OCI-M1 (cell line): ENCODE data around the gene ST14.
"Not testable (repeated sequence)": the region's sequence is repeated elsewhere in the genome, so short reads cannot be mapped to it uniquely, and the experiment has no call there.

ENCODE experiments used
- DNase-seq: peaks from one replicate; lab custom pipeline; 2025; lab: John Stamatoyannopoulos, UW

ST14 gene

DNA sequence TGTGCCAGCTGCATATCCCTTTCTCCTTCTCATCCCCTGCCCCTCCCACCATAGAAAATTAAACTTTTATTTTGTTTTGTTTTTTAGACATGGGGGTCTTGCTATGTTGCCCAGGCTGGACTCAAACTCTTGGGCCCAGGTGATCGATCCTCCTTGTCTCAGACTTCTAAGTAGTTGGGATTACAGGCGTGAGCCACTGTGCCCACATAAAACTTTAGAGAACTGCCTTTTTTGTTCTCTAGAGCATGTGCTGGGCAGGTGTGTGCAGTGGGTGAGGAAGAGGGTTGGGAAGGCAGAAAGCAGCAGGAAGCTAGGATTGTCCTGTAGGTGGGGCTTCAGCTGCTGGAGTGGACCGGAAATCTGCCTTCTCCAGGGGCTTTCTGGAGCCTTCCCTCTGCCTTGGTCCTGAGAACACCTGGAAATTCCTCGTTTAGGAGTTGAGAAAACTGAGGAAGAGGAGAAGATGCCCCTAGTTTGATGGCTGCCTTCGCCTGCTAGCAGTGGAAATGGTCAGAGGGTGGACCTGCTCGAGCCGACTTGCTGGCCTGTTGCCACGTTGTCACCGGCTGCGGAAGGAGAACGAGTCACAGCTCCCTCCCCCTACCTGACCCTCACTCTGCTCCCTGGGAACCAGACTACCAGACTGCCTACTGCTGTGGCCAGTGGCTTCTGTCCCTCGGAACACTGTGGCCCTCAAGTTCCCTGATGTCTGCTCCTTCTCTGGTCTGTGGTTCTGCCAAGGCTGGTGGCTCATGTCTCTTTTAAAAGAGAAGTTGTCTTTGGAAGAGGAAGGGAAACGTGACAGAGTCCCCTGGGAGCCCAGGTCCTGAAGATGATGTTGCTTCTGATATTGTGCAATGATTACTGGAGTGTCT is 4.0 kb downstream of the ST14 start:
- DNase-seq, result peak; percentile 25

- DNase-seq, result no peak
These were observed 4.6 kb downstream of the ST14 start for GRCh38 chr11:130164221-130164570.

DNA sequence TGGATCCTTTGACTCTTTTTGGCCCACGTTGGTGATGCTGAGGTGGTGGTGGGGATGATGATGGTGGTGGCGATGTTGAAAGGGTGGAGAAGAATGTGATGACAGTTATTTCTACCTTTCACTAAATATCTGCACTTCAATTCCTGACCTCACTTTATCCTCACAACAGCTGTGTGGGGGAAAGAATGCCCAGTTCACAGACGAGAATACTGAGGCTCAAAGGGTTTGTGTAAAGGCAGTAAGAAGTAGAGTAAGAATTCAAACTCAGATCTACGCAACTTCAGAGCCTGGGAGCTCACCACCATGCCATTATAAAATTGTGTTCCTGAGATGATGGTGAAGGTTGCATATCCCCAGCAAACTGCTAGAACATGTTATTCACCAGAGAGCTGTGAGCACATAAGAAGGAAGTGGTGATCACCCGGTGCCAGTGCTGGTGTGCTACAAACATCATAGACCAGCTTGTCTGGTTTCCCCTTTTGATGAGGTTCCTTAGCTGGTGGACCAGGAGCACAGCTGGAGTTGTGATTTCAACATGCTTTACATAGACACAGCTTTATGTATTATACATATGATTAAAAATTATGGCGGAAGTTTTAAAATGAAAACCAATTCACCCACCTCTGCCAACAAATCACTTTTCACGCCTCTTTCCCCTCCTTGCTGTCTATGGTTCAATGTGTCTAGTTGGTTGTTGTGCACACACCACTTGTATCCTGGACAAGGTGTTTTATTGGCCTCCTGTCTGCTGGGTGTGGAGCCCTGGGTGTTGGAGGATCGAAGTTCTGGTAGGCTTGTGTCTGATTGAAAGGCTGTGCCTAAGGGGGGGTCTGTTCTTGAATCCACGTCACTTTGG is 6.2 kb downstream of the ST14 start:
- DNase-seq, result no peak

DNA sequence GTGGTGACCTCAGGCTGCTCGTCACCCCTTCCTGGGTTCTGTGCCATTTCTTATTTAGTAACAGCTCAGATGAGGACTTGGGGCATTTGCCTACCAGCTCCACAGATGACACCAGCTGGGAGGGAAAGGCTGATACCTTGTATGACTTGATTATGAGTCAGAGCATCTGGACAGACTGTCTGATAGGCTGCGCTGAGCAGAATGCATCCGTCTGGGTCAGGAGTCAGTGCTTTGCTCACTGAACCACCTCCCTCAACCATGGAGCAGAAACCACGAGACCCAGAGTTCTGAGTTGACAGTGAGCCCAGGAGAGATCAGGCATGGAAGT is 6.8 kb downstream of the ST14 start:
- peak; percentile 44 for DNase-seq

GRCh38 chr11:130167146-130167545 is 7.6 kb downstream of the ST14 start:
- DNase-seq, result no peak

DNA sequence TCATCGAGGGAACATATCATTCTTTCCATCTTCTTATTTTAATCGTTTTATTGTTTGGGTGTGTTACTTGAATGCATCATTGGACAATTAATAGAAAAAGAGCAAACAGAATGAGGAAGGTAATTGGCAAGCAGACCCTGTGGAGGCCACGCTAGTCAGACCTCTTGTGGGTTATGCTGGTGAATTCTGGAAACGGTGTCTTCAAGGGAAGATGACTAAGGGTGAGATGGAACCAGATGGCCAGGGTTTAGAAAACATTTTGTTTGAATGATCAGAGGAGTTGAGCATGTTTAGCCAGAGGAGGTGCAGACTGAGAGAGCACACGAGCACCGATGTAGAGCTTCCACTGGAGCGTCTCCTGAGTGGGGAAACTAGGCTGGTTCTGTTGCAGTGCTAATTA is 8.5 kb downstream of the ST14 start:
- no peak for DNase-seq

- no peak for DNase-seq
These were observed 10.8 kb downstream of the ST14 start for GRCh38 chr11:130170345-130170744.

DNA sequence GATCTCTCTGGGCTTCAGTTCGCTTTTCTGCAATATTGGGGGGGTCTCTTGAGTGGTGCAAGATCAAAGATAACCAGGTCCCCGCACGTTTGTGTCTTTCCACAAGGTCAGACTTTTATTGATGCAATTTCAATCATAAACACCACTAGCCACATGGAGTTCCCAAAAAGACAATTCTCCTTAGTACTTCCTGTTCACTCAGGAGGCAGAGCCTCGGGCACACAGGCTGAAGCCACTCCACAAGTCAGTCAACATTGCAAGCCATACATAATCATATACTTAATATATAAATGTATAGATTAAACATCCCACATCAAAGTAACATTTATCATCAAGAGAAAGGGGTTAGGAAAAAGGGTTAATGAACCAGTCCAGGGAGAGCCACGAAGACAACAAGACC is 12.0 kb downstream of the ST14 start:
- DNase-seq, result no peak

- DNase-seq, result not testable (repeated sequence)
These were observed 12.4 kb downstream of the ST14 start for GRCh38 chr11:130172001-130172400.

GRCh38 chr11:130174642-130175041 is 15.1 kb downstream of the ST14 start:
- DNase-seq, result peak; percentile 16

GRCh38 chr11:130175898-130176297 is 16.3 kb downstream of the ST14 start:
- DNase-seq, result no peak

GRCh38 chr11:130177782-130178181 is 18.2 kb downstream of the ST14 start:
- DNase-seq, result no peak

DNA sequence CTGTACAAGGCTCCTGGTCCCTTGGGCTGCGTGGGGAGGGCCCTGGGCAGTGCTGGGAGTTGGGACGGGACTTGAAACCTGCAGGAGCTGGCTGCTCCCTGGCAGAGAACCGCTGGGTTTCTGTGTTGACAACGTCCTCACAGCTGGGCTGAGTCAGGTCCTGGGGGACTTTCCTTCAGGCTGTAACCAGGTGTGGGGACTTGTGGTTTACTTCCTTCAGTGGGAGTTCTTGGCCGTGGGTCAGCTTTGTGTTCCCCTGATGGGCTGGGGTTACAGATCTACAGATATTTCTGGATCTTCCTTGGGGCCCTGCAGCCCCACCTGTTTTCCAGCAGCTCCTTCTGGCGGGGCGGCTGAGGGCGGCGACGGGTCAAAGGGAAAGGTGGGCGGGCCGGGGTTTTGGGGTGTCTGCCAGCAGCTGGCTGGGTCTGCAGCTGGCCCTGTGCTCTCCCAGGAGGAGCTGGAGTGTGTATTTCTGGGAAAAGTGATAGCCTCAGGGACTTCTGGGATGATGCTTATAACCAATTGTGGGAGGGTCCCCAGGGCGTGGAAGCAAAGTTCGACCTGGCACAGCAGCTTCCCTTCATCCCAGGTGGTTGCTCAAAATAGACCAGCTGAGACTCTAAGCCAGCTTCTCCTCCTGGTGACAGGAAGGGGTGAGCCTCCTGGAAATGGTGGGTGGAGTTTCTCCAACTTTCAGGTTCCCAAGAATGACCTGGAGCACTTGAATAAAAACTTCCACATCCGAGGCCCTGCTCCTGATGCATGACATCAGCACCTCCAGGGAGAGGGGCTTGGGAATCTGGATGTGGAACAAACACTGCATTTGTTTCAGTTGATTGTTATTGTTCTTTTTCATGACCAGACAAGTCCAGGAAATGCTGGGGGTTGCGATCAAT is 19.1 kb downstream of the ST14 start:
- DNase-seq, result no peak

DNA sequence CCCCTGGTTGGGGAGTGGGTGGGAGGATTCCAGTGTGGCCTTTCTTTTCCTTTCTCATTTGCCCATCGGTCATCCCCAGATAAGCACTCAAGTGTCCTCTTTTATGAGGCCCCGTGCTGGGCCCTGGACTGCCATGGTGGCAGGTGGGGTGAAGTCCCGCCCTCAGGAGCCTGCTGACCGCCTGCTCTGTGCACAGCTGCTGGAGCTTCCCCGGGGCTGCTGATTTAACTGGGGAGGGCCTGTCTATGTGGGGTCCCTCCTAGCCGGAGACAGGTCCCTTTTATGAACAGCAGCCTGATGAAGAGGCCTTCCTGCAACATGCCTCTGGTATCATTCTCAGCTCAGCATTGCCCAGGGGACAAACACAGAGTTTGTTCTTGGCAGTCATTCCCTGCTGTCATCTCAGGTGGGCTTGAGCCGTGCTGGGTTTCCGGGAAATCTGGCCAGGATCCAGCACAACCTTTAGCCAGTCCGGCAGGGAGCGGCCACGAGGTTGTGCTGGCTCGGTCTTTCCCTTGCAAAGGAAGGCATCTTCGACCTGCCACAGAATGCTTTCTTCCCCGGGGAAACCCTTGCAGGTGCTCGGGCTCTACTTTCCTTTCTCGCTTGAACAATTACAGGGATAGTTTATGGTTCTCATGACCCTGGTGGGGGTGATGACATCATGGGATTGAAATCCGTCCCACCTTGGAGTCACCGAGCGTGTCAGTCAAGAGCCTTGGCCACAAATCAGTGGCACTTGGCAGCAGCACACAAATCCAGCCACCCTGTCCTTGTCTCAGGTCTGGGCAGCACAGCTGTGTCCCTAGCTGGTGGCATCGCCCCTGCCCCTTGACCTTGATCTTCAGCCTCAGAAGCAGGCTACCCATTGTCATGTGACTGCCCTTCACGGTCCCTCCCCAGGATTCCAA is 20.1 kb downstream of the ST14 start:
- no peak for DNase-seq

DNA sequence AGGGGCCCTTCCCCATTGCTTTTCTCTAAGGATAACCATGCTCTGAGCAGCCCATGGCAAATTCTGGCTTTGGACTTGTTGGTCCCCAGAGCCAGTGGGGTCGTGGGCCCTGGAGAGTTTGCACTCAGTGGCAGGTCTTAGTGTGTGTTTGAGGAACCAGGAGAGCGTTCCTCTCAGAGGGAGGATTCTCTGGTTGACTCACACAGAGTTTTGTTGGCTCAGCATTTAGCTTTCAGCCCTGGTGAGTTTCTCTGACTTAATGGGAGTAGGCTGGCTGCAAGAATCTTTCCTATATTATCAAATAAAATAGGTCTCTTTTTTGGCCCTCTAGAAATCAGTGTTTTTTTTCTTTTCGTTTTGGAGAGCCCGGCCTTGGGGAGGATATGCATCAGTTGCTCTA is 20.9 kb downstream of the ST14 start:
- DNase-seq, result peak; percentile 24

- no peak for DNase-seq
These were observed 21.3 kb downstream of the ST14 start for GRCh38 chr11:130180896-130181294.

- DNase-seq, result peak; percentile 52
These were observed 22.0 kb downstream of the ST14 start for GRCh38 chr11:130181295-130182272.

DNA sequence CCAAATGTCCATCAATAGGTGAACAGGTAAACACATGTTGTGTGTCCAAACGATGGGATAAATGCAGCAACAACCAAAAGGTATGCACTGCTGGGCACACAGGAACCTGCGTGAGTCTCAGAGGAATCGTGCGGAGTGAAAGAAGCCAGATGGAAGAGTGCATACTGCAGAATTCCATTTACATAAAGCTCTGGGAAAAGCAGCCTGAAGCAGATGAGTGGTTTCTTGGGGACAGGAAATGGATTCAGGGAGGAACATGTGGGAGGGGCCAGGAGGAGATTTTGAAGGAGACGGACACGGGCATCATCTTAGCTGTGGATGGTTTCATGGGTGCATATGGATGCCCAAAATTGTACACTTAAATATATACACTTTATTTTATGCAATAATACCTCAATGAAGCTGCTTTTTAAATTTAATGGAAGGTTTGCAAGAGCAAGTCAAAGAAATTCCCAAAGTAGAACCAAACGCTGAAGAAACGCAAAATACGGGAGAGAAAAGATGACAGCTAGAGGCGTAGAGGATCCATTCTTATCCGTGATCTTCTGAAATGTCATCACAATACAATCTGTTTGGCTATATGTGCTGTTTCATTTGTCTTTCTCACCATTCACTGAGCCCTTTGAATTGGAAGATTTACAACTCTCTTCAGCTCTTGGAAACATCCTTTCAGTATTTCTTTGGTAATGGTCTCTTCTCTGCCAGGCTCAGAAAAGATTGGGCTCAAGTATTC is 24.5 kb downstream of the ST14 start:
- DNase-seq, result no peak

DNA sequence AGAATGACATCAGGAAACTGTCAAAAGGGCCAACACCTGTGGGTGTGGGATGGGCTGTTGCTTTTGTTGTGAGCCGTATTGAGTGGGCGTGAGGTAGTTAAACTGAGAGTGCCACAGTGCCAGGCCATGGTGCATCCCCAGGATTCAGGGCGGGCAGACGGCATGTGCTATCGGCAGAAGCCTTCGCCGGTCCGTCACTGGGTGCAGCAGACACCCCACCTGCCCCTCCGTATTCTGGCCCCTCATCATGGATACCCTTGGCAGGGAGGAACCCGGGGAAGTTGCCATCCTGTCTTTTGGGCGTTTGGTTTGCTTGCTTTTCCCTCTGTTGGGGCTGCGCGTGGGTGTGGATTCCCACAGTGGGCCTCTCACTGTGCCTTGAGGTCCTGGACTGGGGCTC is 27.5 kb downstream of the ST14 start:
- DNase-seq, result no peak
